GM12878 (cell line): ENCODE measurements around the gene YDJC. TPM values are rescaled to one million over a fixed set of nuclear protein-coding genes. Genes with fewer than 3 reads are reported as not detected.

Experiments
- CEBPZ ChIP-seq: fragments of 150-350 bp; IDR thresholded peaks from 2 replicates; pipeline ENCODE4 v1.6.1; 2016; ENCODE audit warnings: low read depth, low read length
- E4F1 ChIP-seq: fragments of 450-650 bp; IDR thresholded peaks from 2 replicates; pipeline ENCODE4 v1.6.1; 2018; ENCODE audit warnings: borderline replicate concordance, mild to moderate bottlenecking; ENCODE audit not compliant: partially characterized antibody
- EED ChIP-seq: sonication (generic); IDR thresholded peaks from 2 replicates; pipeline ENCODE4 v1.6.1; 2016; ENCODE audit warnings: antibody characterized with exemption, low read depth
- ESRRA ChIP-seq: IDR thresholded peaks from 2 replicates; pipeline ENCODE4 v1.6.1; 2012; ENCODE audit warnings: mild to moderate bottlenecking, low read length, improper control_type of control experiment
- HCFC1 ChIP-seq: fragments of 150-350 bp; IDR thresholded peaks from 2 replicates; pipeline ENCODE4 v1.6.1; 2014; ENCODE audit warnings: low read length
- HDGF ChIP-seq: fragments of 450-650 bp; IDR thresholded peaks from 2 replicates; pipeline ENCODE4 v1.6.1; 2016; ENCODE audit warnings: antibody characterized with exemption
- KDM1A ChIP-seq: fragments of 200-600 bp; sonication (generic); IDR thresholded peaks from 2 replicates; pipeline ENCODE4 v1.6.1; 2016; ENCODE audit warnings: borderline replicate concordance
- RFX5 ChIP-seq: IDR thresholded peaks from 2 replicates; pipeline ENCODE4 v1.6.1; 2011; ENCODE audit warnings: low read depth, low read length, improper control_type of control experiment
- SREBF1 ChIP-seq: IDR thresholded peaks from 2 replicates; pipeline ENCODE4 v1.6.1; 2012; ENCODE audit warnings: mild to moderate bottlenecking, low read length
- SUPT20H ChIP-seq: IDR thresholded peaks from 2 replicates; pipeline ENCODE4 v1.6.1; 2011; ENCODE audit warnings: low read depth, mild to moderate bottlenecking, low read length, moderate library complexity, borderline replicate concordance; ENCODE audit not compliant: control insufficient read depth
- polyA plus RNA-seq, 11 experiments: library from polyadenylated mRNA; depleted of rRNA in 4 of 11; unstranded in 6 of 11; stranded (reverse) in 5 of 11; fragments of >200 nt; fragmentation: Nextera tagmentation in 4 of 11; fragmentation: Illumina TruSeq in 1 of 11; extraction: Ambion mirVana in 4 of 11; extraction: Trizol in 1 of 11; gene quantifications; 1 replicate in 1 of 11; 2 replicates in 10 of 11; pipeline versions ENCODE4 v1.2.1 to v1.2.3, GENCODE V29; 2011 to 2016; ENCODE audit warnings: inconsistent platforms in 2 of 11, missing spikeins in 2 of 11, low read depth in 1 of 11
- total RNA-seq, 4 experiments: library from RNA; depleted of rRNA in 3 of 4; stranded (reverse); fragments of >200 nt in 3 of 4; fragmentation: Illumina TruSeq in 1 of 4; extraction: Trizol in 1 of 4; gene quantifications; 2 replicates each; pipeline versions ENCODE4 v1.2.1 to v1.2.3, GENCODE V29; 2013 to 2021

The YDJC gene
- total and polyA plus RNA-seq, 10 of the 15 experiments (the other 5 are each of a cell fraction or from before 2014, with no cell fraction given), result 1.00 to 77.6 (median 38.4) TPM

- TF ChIP-seq SUPT20H, result no peak
- TF ChIP-seq RFX5, result no peak
- no peak for TF ChIP-seq ESRRA
- TF ChIP-seq HCFC1, result no peak
- no peak for TF ChIP-seq KDM1A
- TF ChIP-seq SREBF1, result no peak
- TF ChIP-seq E4F1, result no peak
- TF ChIP-seq CEBPZ, result no peak
- no peak for TF ChIP-seq EED
- TF ChIP-seq HDGF, result no peak
- TF ChIP-seq, all 136 proteins: peak for 0
These were observed 3.7 kb upstream of the YDJC start (continued) for GRCh38 chr22:21633481-21633880.
